Brain microvascular endothelial cell (primary cell): ENCODE measurements around the gene TESMIN.

Experiments used
- DNase-seq: peaks from one replicate; pipeline ENCODE4 v3.0.0-alpha.2; 2020
- H3K27ac ChIP-seq: fragments of 250-450 bp; sonication (Bioruptor Pico); 2 replicates; pipeline ENCODE4 v1.5.1; 2020; ENCODE audit warnings: mild to moderate bottlenecking, moderate library complexity
- H3K27me3 ChIP-seq: fragments of 250-450 bp; sonication (Bioruptor Pico); replicated peaks from 2 replicates; pipeline ENCODE4 v1.5.1; 2020; ENCODE audit warnings: mild to moderate bottlenecking
- H3K36me3 ChIP-seq: fragments of 250-450 bp; sonication (Bioruptor Pico); replicated peaks from 2 replicates; pipeline ENCODE4 v1.5.1; 2020; ENCODE audit warnings: mild to moderate bottlenecking
- H3K4me3 ChIP-seq: 2 replicates; pipeline ENCODE4 v1.5.1; 2011; ENCODE audit warnings: low read depth, mild to moderate bottlenecking, control low read depth, low read length, moderate library complexity
- in situ Hi-C: cut with HindIII; loops from 2 replicates; pipeline ENCODE4 v1.10.0; 2017; ENCODE audit warnings: low sequenced_read_pairs, low pct_ligation_motif_present
- TF ChIP-seq, protein P1 (sequence below): IDR thresholded peaks from 2 replicates; pipeline ENCODE4 v1.5.1; 2011; ENCODE audit warnings: low read depth, mild to moderate bottlenecking, moderate library complexity, low read length, control low read depth, inconsistent platforms; ENCODE audit errors: missing control alignments

TESMIN gene

GRCh38 chr11:68694431-68695297 lies 56.7 kb downstream of the TESMIN start:
- no peak overlapping the region for H3K4me3 ChIP-seq
- DNase-seq: no peak
- H3K27me3 ChIP-seq: peaks cover 16% of the 10 kb centered on the region
- in situ Hi-C loops: no loop called here
- TF ChIP-seq, protein P1, sequence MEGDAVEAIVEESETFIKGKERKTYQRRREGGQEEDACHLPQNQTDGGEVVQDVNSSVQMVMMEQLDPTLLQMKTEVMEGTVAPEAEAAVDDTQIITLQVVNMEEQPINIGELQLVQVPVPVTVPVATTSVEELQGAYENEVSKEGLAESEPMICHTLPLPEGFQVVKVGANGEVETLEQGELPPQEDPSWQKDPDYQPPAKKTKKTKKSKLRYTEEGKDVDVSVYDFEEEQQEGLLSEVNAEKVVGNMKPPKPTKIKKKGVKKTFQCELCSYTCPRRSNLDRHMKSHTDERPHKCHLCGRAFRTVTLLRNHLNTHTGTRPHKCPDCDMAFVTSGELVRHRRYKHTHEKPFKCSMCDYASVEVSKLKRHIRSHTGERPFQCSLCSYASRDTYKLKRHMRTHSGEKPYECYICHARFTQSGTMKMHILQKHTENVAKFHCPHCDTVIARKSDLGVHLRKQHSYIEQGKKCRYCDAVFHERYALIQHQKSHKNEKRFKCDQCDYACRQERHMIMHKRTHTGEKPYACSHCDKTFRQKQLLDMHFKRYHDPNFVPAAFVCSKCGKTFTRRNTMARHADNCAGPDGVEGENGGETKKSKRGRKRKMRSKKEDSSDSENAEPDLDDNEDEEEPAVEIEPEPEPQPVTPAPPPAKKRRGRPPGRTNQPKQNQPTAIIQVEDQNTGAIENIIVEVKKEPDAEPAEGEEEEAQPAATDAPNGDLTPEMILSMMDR: no peak
- no peaks in the 10 kb centered on the region for H3K36me3 ChIP-seq
- no peak overlapping the region for H3K27ac ChIP-seq

DNA sequence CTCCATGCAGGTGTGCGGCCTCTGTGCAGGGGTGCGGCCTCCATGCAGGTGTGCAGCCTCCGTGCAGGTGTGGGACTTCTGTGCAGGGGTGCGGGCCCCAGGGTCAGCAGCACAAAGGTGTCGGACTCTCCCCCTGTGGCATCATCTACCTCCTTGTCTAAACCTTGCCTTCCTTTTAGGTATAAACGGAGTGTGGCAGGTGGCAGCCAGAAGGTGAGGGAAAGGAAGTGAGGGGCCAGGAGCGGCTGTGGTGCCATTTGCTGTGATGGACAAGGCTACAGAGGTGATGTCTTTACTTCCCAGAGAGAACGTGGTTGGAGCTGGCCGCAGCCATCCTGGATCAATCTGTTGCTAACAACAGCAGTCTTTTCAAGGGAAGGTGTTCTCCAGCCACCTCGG lies 57.8 kb downstream of the TESMIN start:
- H3K36me3 ChIP-seq: no peaks in the 10 kb centered on the region
- in situ Hi-C loops: no loop called here
- TF ChIP-seq, protein P1: no peak
- no peak overlapping the region for H3K4me3 ChIP-seq
- H3K27me3 ChIP-seq: peaks cover 23% of the 10 kb centered on the region
- DNase-seq: no peak
- H3K27ac ChIP-seq: no peak overlapping the region

- TF ChIP-seq, protein P1: no peak
- H3K27ac ChIP-seq: no peak overlapping the region
- H3K36me3 ChIP-seq: no peaks in the 10 kb centered on the region
- in situ Hi-C loops: no loop called here
- H3K27me3 ChIP-seq: peaks cover 23% of the 10 kb centered on the region
- no peak for DNase-seq
- no peak overlapping the region for H3K4me3 ChIP-seq
Measured at GRCh38 chr11:68692871-68693483, 58.3 kb downstream of the TESMIN start.

GRCh38 chr11:68692115-68692514 lies 59.2 kb downstream of the TESMIN start:
- in situ Hi-C loops: no loop called here
- H3K36me3 ChIP-seq: no peaks in the 10 kb centered on the region
- TF ChIP-seq, protein P1: no peak
- peaks cover 23% of the 10 kb centered on the region for H3K27me3 ChIP-seq
- H3K4me3 ChIP-seq: no peak overlapping the region
- no peak overlapping the region for H3K27ac ChIP-seq
- no peak for DNase-seq

DNA sequence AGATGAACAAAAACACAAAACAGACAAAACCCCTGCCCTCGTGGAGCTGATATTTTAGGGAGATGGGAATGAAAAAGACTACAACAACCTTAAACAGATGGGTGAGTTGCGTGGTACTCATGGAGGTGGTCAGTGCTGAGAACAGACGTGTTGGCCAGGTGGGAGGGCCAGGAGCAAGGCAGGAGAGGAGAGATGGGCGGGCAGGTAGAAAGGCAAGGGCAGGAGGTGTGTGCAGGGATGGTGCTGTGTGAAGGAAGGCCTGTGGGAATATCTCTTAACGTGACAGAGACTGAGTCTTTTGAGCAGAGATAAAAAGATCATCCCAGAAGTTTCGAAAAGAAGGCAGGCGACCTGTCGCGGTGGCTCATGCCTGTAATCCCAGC lies 59.9 kb downstream of the TESMIN start:
- no peaks in the 10 kb centered on the region for H3K36me3 ChIP-seq
- DNase-seq: no peak
- in situ Hi-C loops: no loop called here
- H3K27ac ChIP-seq: no peak overlapping the region
- peaks cover 30% of the 10 kb centered on the region for H3K27me3 ChIP-seq
- TF ChIP-seq, protein P1: no peak
- no peak overlapping the region for H3K4me3 ChIP-seq
